ENCODE results near the gene CALN1.

CALN1 gene

DNA sequence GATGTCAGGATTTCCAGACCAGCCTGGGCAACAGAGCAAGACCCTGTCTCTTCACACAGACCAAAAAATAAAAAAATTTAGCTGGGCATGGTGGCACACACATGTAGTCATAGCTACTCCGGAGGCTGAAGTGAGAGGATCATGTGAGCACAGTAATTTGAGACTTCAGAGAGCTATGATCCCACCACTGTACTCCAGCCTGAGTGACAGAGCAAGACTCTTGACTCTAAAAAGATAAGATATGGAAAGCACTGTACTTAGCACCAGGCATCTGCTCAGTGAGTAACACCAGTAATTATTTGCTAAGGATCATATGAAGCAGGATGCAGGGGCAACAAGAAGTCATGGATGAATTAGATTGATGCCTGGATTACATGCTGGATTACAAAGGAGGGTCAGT is 128.8 kb downstream of the CALN1 start:
- no peak overlapping the region for H3K4me3 ChIP-seq (ENCODE audit: low read length)
- TF ChIP-seq ZNF274 (IDR thresholded peaks at IDR 0.05; ENCODE audit: low read depth, low read length) = no peak

DNA sequence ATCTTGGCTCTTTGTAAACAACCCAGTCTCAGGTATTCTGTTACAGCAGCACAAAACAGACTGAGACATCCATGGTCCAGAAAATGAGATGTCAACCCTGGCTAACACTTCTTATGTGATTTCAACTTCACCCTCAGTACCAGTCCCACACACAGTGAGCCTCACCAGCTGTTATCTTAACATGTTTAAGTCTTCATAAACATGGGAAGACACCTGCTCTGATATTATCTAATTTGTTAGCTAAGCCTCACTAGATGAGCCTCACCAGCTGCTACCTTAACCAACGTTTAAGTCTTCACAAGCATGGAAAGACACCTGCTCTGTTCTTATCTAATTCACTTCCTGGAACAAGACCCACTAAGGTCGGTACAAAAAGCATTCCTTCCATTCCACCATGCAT is 130.8 kb downstream of the CALN1 start:
- no peak overlapping the region for H3K4me3 ChIP-seq (ENCODE audit: low read length)
- TF ChIP-seq ZNF274 (IDR thresholded peaks at IDR 0.05; ENCODE audit: low read depth, low read length) = no peak

DNA sequence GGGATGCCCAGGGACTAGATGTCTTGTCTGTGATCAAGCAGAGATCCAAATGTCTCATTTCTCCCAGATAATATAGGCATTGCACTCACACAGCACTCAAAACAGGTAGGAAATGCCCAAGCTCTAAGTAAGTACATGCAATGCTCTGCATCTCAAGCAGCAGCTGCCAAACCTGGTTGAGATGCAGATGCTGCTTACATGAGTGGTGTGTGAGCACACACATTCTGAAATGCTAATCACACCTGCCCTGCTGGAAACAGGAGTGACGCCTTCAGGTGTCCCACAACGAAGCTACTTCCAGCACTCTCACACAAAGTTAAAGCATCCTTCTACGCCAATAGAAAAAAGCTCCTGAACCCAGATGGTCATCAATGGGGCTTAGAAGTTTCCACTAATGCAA is 132.9 kb downstream of the CALN1 start:
- H3K4me3 ChIP-seq (ENCODE audit: low read length) = no peak overlapping the region
- no peak for TF ChIP-seq ZNF274 (IDR thresholded peaks at IDR 0.05; ENCODE audit: low read depth, low read length)

GRCh38 chr7:72278550-72278949 is 133.6 kb downstream of the CALN1 start:
- H3K4me3 ChIP-seq (ENCODE audit: low read length) = no peak overlapping the region
- TF ChIP-seq ZNF274 (IDR thresholded peaks at IDR 0.05; ENCODE audit: low read depth, low read length) = no peak

DNA sequence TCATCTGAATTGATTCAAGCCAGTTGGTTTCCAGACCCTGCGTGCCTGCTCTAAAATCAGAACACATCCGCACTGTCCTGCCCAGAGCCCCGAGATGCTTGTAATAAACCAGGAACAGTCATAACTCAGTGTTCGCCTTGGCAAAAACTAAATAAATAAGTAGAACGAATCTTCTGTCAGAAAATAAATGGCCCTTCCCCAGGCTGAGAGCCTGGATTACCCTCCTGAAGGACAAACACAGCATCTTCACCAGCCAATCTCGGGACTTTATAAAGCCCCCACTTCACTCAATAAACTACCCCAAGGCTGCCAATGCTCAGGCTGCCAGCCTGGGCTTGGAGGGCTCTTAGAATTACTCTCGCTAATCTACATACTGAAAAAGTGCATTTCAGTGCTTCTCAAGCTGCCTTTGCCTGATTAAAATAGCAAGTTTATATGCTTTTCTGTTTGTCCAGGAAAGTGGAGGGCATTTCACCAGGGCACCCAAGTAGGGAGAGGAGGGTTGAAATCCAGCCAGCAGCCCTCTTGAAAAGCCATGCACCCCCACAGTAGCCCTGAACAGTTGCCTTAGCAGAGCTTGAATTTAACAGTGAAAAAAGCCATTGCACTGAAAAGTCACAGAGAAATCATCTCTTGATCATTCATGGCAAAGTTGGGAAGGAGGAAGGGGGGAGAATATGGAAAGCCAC is 136.6 kb downstream of the CALN1 start:
- no peak overlapping the region for H3K4me3 ChIP-seq (ENCODE audit: low read length)
- TF ChIP-seq ZNF274 (IDR thresholded peaks at IDR 0.05; ENCODE audit: low read depth, low read length) = no peak

- TF ChIP-seq ZNF274 (IDR thresholded peaks at IDR 0.05; ENCODE audit: low read depth, low read length) = no peak
Observed at GRCh38 chr7:72272479-72272878, 139.7 kb downstream of the CALN1 start.

DNA sequence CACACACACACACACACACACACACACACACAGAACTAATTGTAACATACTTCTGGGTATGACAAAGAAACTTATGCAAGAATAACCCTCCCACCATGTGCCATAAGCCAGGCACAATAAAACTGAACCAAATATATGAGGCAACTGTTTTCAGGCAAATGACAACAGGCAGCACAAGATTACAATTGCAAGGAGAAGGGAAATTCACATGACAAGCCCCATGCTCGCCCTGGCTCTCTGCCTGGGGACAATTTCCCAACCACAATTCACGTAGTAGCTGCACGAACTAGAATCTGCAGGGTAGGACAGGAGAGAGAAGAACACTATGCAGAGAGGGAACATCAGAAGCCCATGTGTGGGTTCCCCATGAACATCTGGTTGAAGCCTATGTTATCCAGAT is 143.3 kb downstream of the CALN1 start:
- H3K4me3 ChIP-seq (ENCODE audit: low read length) = no peak overlapping the region
- no peak for TF ChIP-seq ZNF274 (IDR thresholded peaks at IDR 0.05; ENCODE audit: low read depth, low read length)

More at GRCh38 chr7:72272479-72272878, 139.7 kb downstream of the CALN1 start:
- H3K4me3 ChIP-seq (ENCODE audit: low read length) = no peak overlapping the region

- TF ChIP-seq ZNF274 (IDR thresholded peaks at IDR 0.05; ENCODE audit: low read depth, low read length) = no peak
- H3K4me3 ChIP-seq (ENCODE audit: low read length) = no peak overlapping the region
Observed at GRCh38 chr7:72268090-72268489, 144.0 kb downstream of the CALN1 start.

GRCh38 chr7:72267291-72267800 is 144.8 kb downstream of the CALN1 start:
- no peak for TF ChIP-seq ZNF274 (IDR thresholded peaks at IDR 0.05; ENCODE audit: low read depth, low read length)
- H3K4me3 ChIP-seq (ENCODE audit: low read length) = no peak overlapping the region

DNA sequence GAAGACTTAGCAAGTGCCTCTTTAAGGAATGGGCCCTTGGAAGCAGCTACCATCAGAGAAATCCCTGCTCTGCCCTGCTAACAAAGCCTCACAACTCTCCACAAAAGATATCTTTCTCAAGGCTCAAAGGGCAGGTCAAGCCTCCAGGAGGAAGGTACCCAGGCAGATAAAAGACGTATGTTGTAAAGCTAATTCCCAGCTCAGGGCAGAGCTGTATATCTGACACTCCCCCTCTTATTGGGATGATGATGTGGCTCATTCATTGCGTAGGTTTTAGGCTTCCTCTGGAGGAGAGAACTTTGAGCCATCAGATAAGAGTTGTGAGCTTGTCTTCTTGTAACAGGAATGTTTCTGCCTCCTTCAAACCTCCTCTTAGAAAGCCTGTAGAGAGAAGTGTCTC is 145.4 kb downstream of the CALN1 start:
- no peak overlapping the region for H3K4me3 ChIP-seq (ENCODE audit: low read length)
- no peak for TF ChIP-seq ZNF274 (IDR thresholded peaks at IDR 0.05; ENCODE audit: low read depth, low read length)

DNA sequence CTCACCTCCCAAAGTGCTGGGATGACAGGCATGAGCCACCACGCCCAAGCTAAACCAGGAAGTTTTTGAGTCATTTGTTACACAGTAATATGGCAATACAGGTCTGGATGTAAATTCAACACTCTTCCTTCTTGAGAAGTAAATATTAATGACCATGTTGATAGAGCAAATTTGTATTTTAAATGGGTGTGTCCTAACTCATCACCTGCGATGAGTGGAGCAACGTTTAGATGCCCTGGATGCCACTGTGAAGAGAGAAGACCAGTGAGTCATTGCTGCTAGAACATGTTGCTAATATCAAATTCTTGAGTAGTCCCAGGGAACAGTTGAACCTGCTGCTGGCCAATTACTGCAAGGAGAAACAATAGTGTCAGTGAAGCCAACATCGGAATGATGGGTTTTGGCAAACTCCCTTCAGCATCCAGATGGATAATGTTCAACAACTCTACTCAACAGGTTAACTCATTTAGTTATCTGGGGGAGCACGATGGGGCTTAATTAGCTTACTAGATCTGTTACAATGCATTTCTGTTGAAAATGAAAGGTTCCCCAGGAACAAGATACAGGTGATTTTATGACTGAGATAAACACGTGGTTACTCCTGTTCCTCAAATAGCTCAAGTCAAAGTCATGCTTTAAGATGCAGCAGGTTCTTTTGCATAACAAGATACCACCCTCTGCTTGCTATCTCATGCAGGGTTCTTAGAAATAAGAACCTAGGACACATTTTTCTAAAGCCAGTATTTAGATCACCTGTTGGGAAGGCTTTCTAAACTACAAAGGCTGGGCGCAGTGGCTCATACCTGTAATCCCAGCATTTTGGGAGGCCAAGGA is 146.8 kb downstream of the CALN1 start:
- no peak for TF ChIP-seq ZNF274 (IDR thresholded peaks at IDR 0.05; ENCODE audit: low read depth, low read length)

DNA sequence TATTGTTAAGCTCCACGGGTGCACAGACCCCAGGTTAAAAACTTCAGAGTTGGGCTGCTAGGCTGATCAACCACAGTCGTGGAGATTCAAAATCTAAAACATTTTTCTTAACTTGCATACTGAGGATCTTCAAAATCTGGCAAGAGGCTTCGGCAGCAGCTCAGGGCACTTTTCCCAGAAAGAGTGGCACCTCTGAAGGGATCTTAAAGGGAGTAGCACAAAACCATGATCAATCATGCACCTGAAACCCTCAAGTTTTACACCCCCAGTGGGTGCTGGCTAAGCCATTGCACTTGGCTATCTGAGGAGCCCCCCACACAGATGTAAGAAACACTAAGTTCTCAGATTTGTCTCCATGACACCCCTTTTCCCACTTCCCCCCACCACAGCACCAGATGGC is 151.7 kb downstream of the CALN1 start:
- H3K4me3 ChIP-seq (ENCODE audit: low read length) = no peak overlapping the region
- no peak for TF ChIP-seq ZNF274 (IDR thresholded peaks at IDR 0.05; ENCODE audit: low read depth, low read length)

More for the DNA sequence above, 146.8 kb downstream of the CALN1 start:
- no peak overlapping the region for H3K4me3 ChIP-seq (ENCODE audit: low read length)

- TF ChIP-seq ZNF274 (IDR thresholded peaks at IDR 0.05; ENCODE audit: low read depth, low read length) = no peak
- H3K4me3 ChIP-seq (ENCODE audit: low read length) = no peak overlapping the region
Observed at GRCh38 chr7:72258074-72258473, 154.1 kb downstream of the CALN1 start.

- H3K4me3 ChIP-seq (ENCODE audit: low read length) = no peak overlapping the region
- TF ChIP-seq ZNF274 (IDR thresholded peaks at IDR 0.05; ENCODE audit: low read depth, low read length) = no peak
Observed at GRCh38 chr7:72254455-72254854, 157.7 kb downstream of the CALN1 start.

DNA sequence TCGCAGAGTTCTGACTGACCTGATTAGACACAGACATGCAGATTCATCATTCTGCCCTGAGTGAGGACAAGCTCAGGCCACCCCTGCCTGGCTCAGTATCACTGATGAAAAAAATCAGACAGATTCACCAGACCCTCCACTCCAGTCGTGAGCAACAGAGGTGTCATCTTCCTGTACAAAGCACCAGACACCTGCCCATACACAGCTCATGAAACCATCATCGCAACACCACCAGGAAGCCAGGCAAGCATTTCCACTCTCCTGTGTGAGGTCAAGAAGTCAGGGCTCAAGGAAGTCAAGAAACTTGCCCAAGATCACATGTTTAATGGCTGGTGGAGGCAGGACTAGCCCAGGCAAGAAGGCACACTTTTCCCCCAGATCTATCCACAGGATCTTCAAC is 163.0 kb downstream of the CALN1 start:
- TF ChIP-seq ZNF274 (IDR thresholded peaks at IDR 0.05; ENCODE audit: low read depth, low read length) = no peak

More for the DNA sequence above, 163.0 kb downstream of the CALN1 start:
- H3K4me3 ChIP-seq (ENCODE audit: low read length) = no peak overlapping the region
